ENCODE data around the gene SF3B5. TPM values are rescaled to one million over a fixed set of nuclear protein-coding genes. Genes with fewer than 3 reads are reported as not detected.

SF3B5 gene
- total RNA-seq, 1 donor from 2014 or later = 144 TPM

GRCh38 chr6:144068794-144069193, 26.6 kb downstream of the SF3B5 start:
- intact Hi-C loops (cut with micrococcal nuclease) = loop anchor here (10.0 kb wide), 2 partner anchors 586 to 1666 kb away; partner anchors contain the start of gene EPM2A

GRCh38 chr6:144066741-144067484, 28.5 kb downstream of the SF3B5 start:
- CTCF ChIA-PET = interaction anchor here (1.5 kb wide), 1 partner anchor 491 kb away, joined by 4 read pairs; no protein-coding TSS in a partner anchor
- intact Hi-C loops (cut with micrococcal nuclease) = loop anchor here (10.0 kb wide), 2 partner anchors 588 to 1668 kb away; partner anchors contain the start of gene EPM2A

More at GRCh38 chr6:144068794-144069193, 26.6 kb downstream of the SF3B5 start:
- DNase-seq (no peak), ATAC-seq (ENCODE audit: low read depth) (no peak)
- Mint-ChIP-seq H3K9me3 (no peaks in the 10 kb centered on the region), H3K27me3 (no peaks in the 10 kb centered on the region), H3K4me3 (no peak overlapping the region), H3K4me1 (peaks cover 24% of the 10 kb centered on the region), H3K36me3 (ENCODE audit: low read depth) (peaks cover under 1% of the 10 kb centered on the region), H3K27ac (no peak overlapping the region)
- POLR2A ChIA-PET = no interaction called here
- CTCF ChIA-PET = no interaction called here
- no peak for TF ChIP-seq CTCF (IDR thresholded peaks at IDR 0.05)

GRCh38 chr6:144066255-144066654, 29.1 kb downstream of the SF3B5 start:
- Mint-ChIP-seq H3K36me3 (ENCODE audit: low read depth) (peaks cover 3% of the 10 kb centered on the region), H3K4me3 (no peak overlapping the region), H3K27me3 (no peaks in the 10 kb centered on the region), H3K4me1 (peaks cover 36% of the 10 kb centered on the region), H3K27ac (no peak overlapping the region), H3K9me3 (no peaks in the 10 kb centered on the region)
- POLR2A ChIA-PET = interaction anchor here (1.1 kb wide), 1 partner anchor 28 kb away, joined by 3 read pairs; no protein-coding TSS in a partner anchor
- intact Hi-C loops (cut with micrococcal nuclease) = loop anchor here (10.0 kb wide), 2 partner anchors 589 to 1669 kb away; partner anchors contain the start of gene EPM2A
- CTCF ChIA-PET = interaction anchor here (1.5 to 1.6 kb wide), 2 partner anchors 126 to 491 kb away, joined by 4 to 5 read pairs; no protein-coding TSS in a partner anchor
- no peak for TF ChIP-seq CTCF (IDR thresholded peaks at IDR 0.05)
- ATAC-seq (ENCODE audit: low read depth) (no peak), DNase-seq (no peak)

More at GRCh38 chr6:144066741-144067484, 28.5 kb downstream of the SF3B5 start:
- Mint-ChIP-seq H3K9me3 (no peaks in the 10 kb centered on the region), H3K4me3 (peak overlapping the region; percentile 20), H3K4me1 (peaks cover 36% of the 10 kb centered on the region), H3K36me3 (ENCODE audit: low read depth) (peaks cover 3% of the 10 kb centered on the region), H3K27ac (peak overlapping the region; percentile 75), H3K27me3 (no peaks in the 10 kb centered on the region)
- no peak for TF ChIP-seq CTCF (IDR thresholded peaks at IDR 0.05)
- no peak for ATAC-seq (ENCODE audit: low read depth)
- POLR2A ChIA-PET = interaction anchor here (0.6 to 1.1 kb wide), 3 partner anchors 27 to 193 kb away, joined by 3 to 5 read pairs (median 3); partner anchors contain the start of gene SF3B5
- no peak for DNase-seq

GRCh38 chr6:144065213-144065660, 30.1 kb downstream of the SF3B5 start:
- POLR2A ChIA-PET = interaction anchor here (1.1 to 3.3 kb wide), 6 partner anchors 10 to 222 kb away, joined by 3 to 50 read pairs (median 14); partner anchors contain the start of genes LTV1 and SF3B5
- H3K9me3 Mint-ChIP-seq = no peaks in the 10 kb centered on the region

More at GRCh38 chr6:144065213-144065660, 30.1 kb downstream of the SF3B5 start:
- peak overlapping the region; percentile 90 for H3K27ac Mint-ChIP-seq
- CTCF ChIA-PET = interaction anchor here (1.3 to 1.6 kb wide), 3 partner anchors 15 to 490 kb away, joined by 3 to 5 read pairs (median 4); no protein-coding TSS in a partner anchor
- peak overlapping the region; percentile 94 for H3K4me3 Mint-ChIP-seq
- H3K36me3 Mint-ChIP-seq (ENCODE audit: low read depth) = peaks cover 3% of the 10 kb centered on the region
- TF ChIP-seq CTCF (IDR thresholded peaks at IDR 0.05) = no peak
- no peaks in the 10 kb centered on the region for H3K27me3 Mint-ChIP-seq
- peaks cover 36% of the 10 kb centered on the region for H3K4me1 Mint-ChIP-seq
- intact Hi-C loops (cut with micrococcal nuclease) = loop anchor here (2.0 to 10.0 kb wide), 5 partner anchors 52 to 1670 kb away; partner anchors contain the start of genes ADAT2, EPM2A and PEX3
- DNase-seq (no peak), ATAC-seq (ENCODE audit: low read depth) (no peak)

Data from activated B cell treated with CpG ODN at 0.5 μM for 24 hours (primary cell).